C4-2B (cell line): Measurements from ENCODE around the gene PTPRF.

ENCODE experiments used
- CTCF ChIP-seq: fragments of 450-650 bp; conservative IDR thresholded peaks from 2 replicates; pipeline ENCODE4 v1.5.1; 2017; ENCODE audit warnings: mild to moderate bottlenecking
- ZFX ChIP-seq: fragments of 450-650 bp; IDR thresholded peaks from 2 replicates; pipeline ENCODE4 v1.6.1; 2017

- TF ChIP-seq CTCF: no peak
- no peak for TF ChIP-seq ZFX
Measured at GRCh38 chr1:43482215-43482614, 48.5 kb upstream of the PTPRF start.
